AG04450 (cell line): Measurements from ENCODE around the gene CD74. TPM values are rescaled to one million over a fixed set of nuclear protein-coding genes. Genes with fewer than 3 reads are reported as not detected.

Source experiments
- CTCF ChIA-PET: fragments of 300-600, 350-600 bp; formaldehyde crosslinking; extraction: SDS; loops from one replicate; lab custom pipeline; 2022; ENCODE audit warnings: antibody characterized with exemption, inconsistent platforms; lab: Charles Lee
- POLR2A ChIA-PET: fragments of 350-600 bp; formaldehyde crosslinking; extraction: SDS; loops from one replicate; lab custom pipeline; 2021; ENCODE audit warnings: antibody characterized with exemption, inconsistent platforms; lab: Yijun Ruan, JAX
- DNase-seq: peaks from one replicate; pipeline ENCODE4 v3.0.0-alpha.2; 2011; ENCODE audit warnings: low read depth, low spot score
- H3K27ac ChIP-seq: one replicate; pipeline ENCODE4 v1.5.1; 2012; ENCODE audit warnings: low read depth, low read length, control low read depth
- H3K27me3 ChIP-seq: one replicate; pipeline ENCODE4 v1.6.0; 2012; ENCODE audit warnings: low read length; ENCODE audit not compliant: control insufficient read depth, insufficient read depth
- H3K4me3 ChIP-seq: 2 replicates; pipeline ENCODE4 v1.5.1; 2011; ENCODE audit warnings: mild to moderate bottlenecking, low read depth, low read length, control low read depth
- H3K9me3 ChIP-seq: 2 replicates; pipeline ENCODE4 v1.5.1; 2012; ENCODE audit warnings: low read length; ENCODE audit not compliant: control insufficient read depth, insufficient read depth
- polyA plus RNA-seq: library from polyadenylated mRNA; depleted of rRNA; stranded (reverse); fragments of >200 nt; gene quantifications from 2 replicates; pipeline ENCODE4 v1.2.3, GENCODE V29; 2011
- TF ChIP-seq, protein P1 (sequence below): IDR thresholded peaks from 2 replicates; pipeline ENCODE4 v1.5.1; 2011; ENCODE audit warnings: low read depth, low read length, control low read depth, inconsistent platforms

CD74 gene
- polyA plus RNA-seq, 1 experiment, result 2.9 TPM

- no peak overlapping the region for H3K27ac ChIP-seq
- no peak for DNase-seq
- ChIA-PET CTCF (no interaction called here), POLR2A (no interaction called here)
- TF ChIP-seq, protein P1, sequence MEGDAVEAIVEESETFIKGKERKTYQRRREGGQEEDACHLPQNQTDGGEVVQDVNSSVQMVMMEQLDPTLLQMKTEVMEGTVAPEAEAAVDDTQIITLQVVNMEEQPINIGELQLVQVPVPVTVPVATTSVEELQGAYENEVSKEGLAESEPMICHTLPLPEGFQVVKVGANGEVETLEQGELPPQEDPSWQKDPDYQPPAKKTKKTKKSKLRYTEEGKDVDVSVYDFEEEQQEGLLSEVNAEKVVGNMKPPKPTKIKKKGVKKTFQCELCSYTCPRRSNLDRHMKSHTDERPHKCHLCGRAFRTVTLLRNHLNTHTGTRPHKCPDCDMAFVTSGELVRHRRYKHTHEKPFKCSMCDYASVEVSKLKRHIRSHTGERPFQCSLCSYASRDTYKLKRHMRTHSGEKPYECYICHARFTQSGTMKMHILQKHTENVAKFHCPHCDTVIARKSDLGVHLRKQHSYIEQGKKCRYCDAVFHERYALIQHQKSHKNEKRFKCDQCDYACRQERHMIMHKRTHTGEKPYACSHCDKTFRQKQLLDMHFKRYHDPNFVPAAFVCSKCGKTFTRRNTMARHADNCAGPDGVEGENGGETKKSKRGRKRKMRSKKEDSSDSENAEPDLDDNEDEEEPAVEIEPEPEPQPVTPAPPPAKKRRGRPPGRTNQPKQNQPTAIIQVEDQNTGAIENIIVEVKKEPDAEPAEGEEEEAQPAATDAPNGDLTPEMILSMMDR, result no peak
- H3K9me3 ChIP-seq, result no peaks in the 10 kb centered on the region
- no peak overlapping the region for H3K4me3 ChIP-seq
- H3K27me3 ChIP-seq, result no peaks in the 10 kb centered on the region
Observed at GRCh38 chr5:150402901-150403342, 9.8 kb downstream of the CD74 start.

DNA sequence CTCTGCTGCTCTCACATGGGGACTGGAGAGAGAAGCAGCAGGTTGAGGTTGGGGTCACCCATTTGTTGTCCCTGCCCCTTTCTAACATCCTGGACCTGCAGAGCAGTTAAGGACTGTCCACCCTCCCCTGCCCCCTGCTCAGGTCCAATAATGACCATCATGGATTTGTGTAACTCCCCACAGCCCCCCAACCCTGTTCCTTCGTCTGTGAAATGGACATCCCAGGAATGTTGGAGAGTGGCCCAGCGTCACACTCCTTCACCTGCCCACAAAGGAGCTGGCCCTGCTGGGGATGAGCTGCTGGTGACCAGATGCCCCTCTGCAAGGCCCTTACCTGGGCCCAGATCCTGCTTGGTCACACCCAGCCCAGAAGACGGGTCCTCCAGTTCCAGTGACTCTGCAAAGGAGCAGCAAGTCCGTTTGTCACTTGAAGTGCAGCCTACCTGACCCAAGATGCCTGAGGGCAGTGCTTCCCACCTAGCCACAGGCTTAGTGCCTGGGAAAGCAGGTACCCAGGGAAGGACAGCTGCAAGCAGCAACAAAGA, 10.4 kb downstream of the CD74 start:
- ChIA-PET CTCF (no interaction called here), POLR2A (no interaction called here)
- Histone ChIP-seq H3K9me3 (no peaks in the 10 kb centered on the region), H3K27me3 (no peaks in the 10 kb centered on the region), H3K27ac (no peak overlapping the region), H3K4me3 (no peak overlapping the region)
- no peak for DNase-seq
- TF ChIP-seq, protein P1, result no peak

GRCh38 chr5:150401376-150402228, 11.1 kb downstream of the CD74 start:
- Histone ChIP-seq H3K27ac (no peak overlapping the region), H3K27me3 (no peaks in the 10 kb centered on the region), H3K4me3 (no peak overlapping the region), H3K9me3 (no peaks in the 10 kb centered on the region)
- CTCF ChIA-PET, result interaction anchor here (0.6 kb wide), 1 partner anchor 231 kb away, joined by 3 read pairs; no protein-coding TSS in a partner anchor
- no peak for DNase-seq
- TF ChIP-seq, protein P1, result no peak
- POLR2A ChIA-PET, result no interaction called here

GRCh38 chr5:150401076-150401375, 11.7 kb downstream of the CD74 start:
- no peak overlapping the region for H3K4me3 ChIP-seq
- H3K9me3 ChIP-seq, result no peaks in the 10 kb centered on the region
- TF ChIP-seq, protein P1, result no peak
- H3K27ac ChIP-seq, result no peak overlapping the region
- DNase-seq, result no peak
- ChIA-PET POLR2A (no interaction called here), CTCF (no interaction called here)
- no peaks in the 10 kb centered on the region for H3K27me3 ChIP-seq
